ENCODE measurements around the gene PRKCA. TPM values are rescaled to one million over a fixed set of nuclear protein-coding genes. Genes with fewer than 3 reads are reported as not detected.
A peak's percentile ranks its signal among the peaks of the same experiment; 100 is the strongest.

Gene PRKCA
- total and polyA plus RNA-seq, 9 of the 15 experiments (the other 6 are each of a cell fraction or from before 2014, with no cell fraction given): 3.2 to 33.0 (median 17.8) TPM

GRCh38 chr17:66842505-66842904, 540.1 kb downstream of the PRKCA start:
- DNase-seq (ENCODE audit: extremely low read depth in 1 of 4, low spot score in 3 of 4): no peak
- 2% methylated on average over 5 of the region's 5 CpGs for WGBS (ENCODE audit: insufficient coverage, low coverage, missing lambda C conversion rate)
- H3K4me3 ChIP-seq: no peak overlapping the region
- H3K36me3 ChIP-seq (ENCODE audit: control insufficient read depth, insufficient read depth, low read length): no peaks in the 10 kb centered on the region
- H3K27me3 ChIP-seq (ENCODE audit: control insufficient read depth in 2 of 2, insufficient read depth in 2 of 2, low read length in 2 of 2): peaks cover 3 to 33% of the 10 kb centered on the region in 2 experiments; a peak in 3 of 5 replicates
- no peak overlapping the region for H3K9ac ChIP-seq (ENCODE audit: insufficient read depth in 1 of 2, low read depth in 2 of 2, low read length in 2 of 2)
- no peaks in the 10 kb centered on the region for H3K4me1 ChIP-seq (replicated peaks in 1 of 2; ENCODE audit: control insufficient read depth in 2 of 2, insufficient read depth in 2 of 2, low read length in 2 of 2)
- H3K79me2 ChIP-seq (ENCODE audit: control insufficient read depth, insufficient read depth, low read length): no peaks in the 10 kb centered on the region
- no peak for ATAC-seq
- in situ Hi-C loops (cut with MboI) (no loop called here), intact Hi-C loops (cut with micrococcal nuclease) (no loop called here)
- H3K9me1 ChIP-seq (ENCODE audit: control insufficient read depth, insufficient read depth, low read length): no peaks in the 10 kb centered on the region
- H3K4me2 ChIP-seq (ENCODE audit: insufficient read depth, low read length): no peak overlapping the region
- H2AFZ ChIP-seq (ENCODE audit: low read depth, low read length): no peak overlapping the region
- no peak for TF ChIP-seq GATA2 (CRISPR knock-in tag; IDR thresholded peaks at IDR 0.05)
- no peak for TF ChIP-seq KDM4B (IDR thresholded peaks at IDR 0.05; ENCODE audit: borderline replicate concordance in 2 of 2, low read depth in 1 of 2)
- TF ChIP-seq TCF3 (CRISPR knock-in tag; IDR thresholded peaks at IDR 0.05): no peak
- no peak for TF ChIP-seq EHMT2 (IDR thresholded peaks at IDR 0.05)
- ChIA-PET POLR2A (interaction anchor here (1.2 kb wide), 1 partner anchor 9 kb away, joined by 3 read pairs; no protein-coding TSS in a partner anchor), CTCF (ENCODE audit: low intra/inter-chr PET ratio) (no interaction called here)
- H3K27ac ChIP-seq (ENCODE audit: extremely low read depth, low read depth, low read length): no peak overlapping the region
- H4K20me1 ChIP-seq (replicated peaks; ENCODE audit: control insufficient read depth, insufficient read depth, low read length): 0 out of 2 replicates have a peak, but pooled peaks cover 4% of the 10 kb centered on the region
- H3K9me3 ChIP-seq (replicated peaks; ENCODE audit: control insufficient read depth, insufficient read depth, low read depth, low read length): no peaks in the 10 kb centered on the region
- no TSS peak for BruUV-seq (replicated peaks)
- FAIRE-seq: no peak

GRCh38 chr17:66842959-66843358, 540.5 kb downstream of the PRKCA start:
- TF ChIP-seq KLF10 (CRISPR knock-in tag; IDR thresholded peaks at IDR 0.05) (no peak), ZBTB7A (IDR thresholded peaks at IDR 0.05; ENCODE audit: borderline replicate concordance, control insufficient read depth, low read depth, low read length) (no peak), THAP7 (CRISPR knock-in tag; IDR thresholded peaks at IDR 0.05) (no peak), ESRRB (CRISPR knock-in tag; IDR thresholded peaks at IDR 0.05; ENCODE audit: borderline replicate concordance) (no peak), RBM25 (IDR thresholded peaks at IDR 0.05; ENCODE audit: low read depth, low read length, severe bottlenecking) (peak; percentile 65)
- no peak overlapping the region for H3K27ac ChIP-seq (ENCODE audit: extremely low read depth, low read depth, low read length)
- ATAC-seq (no peak), DNase-seq (ENCODE audit: extremely low read depth in 1 of 4, low spot score in 3 of 4) (no peak), FAIRE-seq (no peak)
- no peaks in the 10 kb centered on the region for H3K36me3 ChIP-seq (ENCODE audit: control insufficient read depth, insufficient read depth, low read length)
- no peaks in the 10 kb centered on the region for H3K79me2 ChIP-seq (ENCODE audit: control insufficient read depth, insufficient read depth, low read length)
- H2AFZ ChIP-seq (ENCODE audit: low read depth, low read length): no peak overlapping the region
- H4K20me1 ChIP-seq (replicated peaks; ENCODE audit: control insufficient read depth, insufficient read depth, low read length): 0 out of 2 replicates have a peak, but pooled peaks cover 4% of the 10 kb centered on the region
- POLR2A ChIA-PET: interaction anchor here (1.2 kb wide), 1 partner anchor 9 kb away, joined by 3 read pairs; no protein-coding TSS in a partner anchor
- CTCF ChIA-PET (ENCODE audit: low intra/inter-chr PET ratio): no interaction called here
- H3K9ac ChIP-seq (ENCODE audit: insufficient read depth in 1 of 2, low read depth in 2 of 2, low read length in 2 of 2): no peak overlapping the region
- peaks cover 3 to 30% of the 10 kb centered on the region in 2 experiments; a peak in 3 of 5 replicates for H3K27me3 ChIP-seq (ENCODE audit: control insufficient read depth in 2 of 2, insufficient read depth in 2 of 2, low read length in 2 of 2)
- no peaks in the 10 kb centered on the region for H3K9me1 ChIP-seq (ENCODE audit: control insufficient read depth, insufficient read depth, low read length)
- no peak overlapping the region for H3K4me3 ChIP-seq
- no peak overlapping the region for H3K4me2 ChIP-seq (ENCODE audit: insufficient read depth, low read length)
- intact Hi-C loops (cut with micrococcal nuclease) (no loop called here), in situ Hi-C loops (cut with MboI) (no loop called here)
- no peaks in the 10 kb centered on the region for H3K9me3 ChIP-seq (replicated peaks; ENCODE audit: control insufficient read depth, insufficient read depth, low read depth, low read length)
- WGBS (ENCODE audit: insufficient coverage, low coverage, missing lambda C conversion rate): 0% methylated on average over 3 of the region's 3 CpGs
- BruUV-seq (replicated peaks): no TSS peak
- H3K4me1 ChIP-seq (replicated peaks in 1 of 2; ENCODE audit: control insufficient read depth in 2 of 2, insufficient read depth in 2 of 2, low read length in 2 of 2): no peaks in the 10 kb centered on the region

All from K562 (cell line).